ENCODE data around the gene CENPVL2. TPM values are rescaled to one million over a fixed set of nuclear protein-coding genes. Genes with fewer than 3 reads are reported as not detected.

The CENPVL2 gene
- not detected in 2 replicates for total RNA-seq

DNA sequence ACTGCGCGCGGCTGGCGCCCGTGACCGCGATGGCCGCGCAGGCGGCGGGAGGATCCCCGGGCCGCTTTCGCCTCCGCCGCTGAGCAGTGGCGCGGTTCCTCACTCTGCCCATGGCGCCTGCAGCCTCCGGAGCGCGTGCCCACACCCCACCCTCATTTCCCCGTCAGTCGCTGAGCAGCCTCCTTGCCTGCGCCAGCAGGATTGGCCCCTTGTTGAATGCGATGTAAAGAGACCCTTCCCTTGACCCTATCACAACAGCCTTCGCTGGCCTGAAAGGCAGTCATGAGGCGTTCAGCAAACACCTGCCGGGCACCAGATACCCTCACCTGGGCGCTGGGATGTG, at the start of gene CENPVL2:
Gene CENPVL2 (minus strand): TSS at position 112 of the 343 bp plus-strand sequence. CDS start 0 bp downstream, at position 112.

DNA sequence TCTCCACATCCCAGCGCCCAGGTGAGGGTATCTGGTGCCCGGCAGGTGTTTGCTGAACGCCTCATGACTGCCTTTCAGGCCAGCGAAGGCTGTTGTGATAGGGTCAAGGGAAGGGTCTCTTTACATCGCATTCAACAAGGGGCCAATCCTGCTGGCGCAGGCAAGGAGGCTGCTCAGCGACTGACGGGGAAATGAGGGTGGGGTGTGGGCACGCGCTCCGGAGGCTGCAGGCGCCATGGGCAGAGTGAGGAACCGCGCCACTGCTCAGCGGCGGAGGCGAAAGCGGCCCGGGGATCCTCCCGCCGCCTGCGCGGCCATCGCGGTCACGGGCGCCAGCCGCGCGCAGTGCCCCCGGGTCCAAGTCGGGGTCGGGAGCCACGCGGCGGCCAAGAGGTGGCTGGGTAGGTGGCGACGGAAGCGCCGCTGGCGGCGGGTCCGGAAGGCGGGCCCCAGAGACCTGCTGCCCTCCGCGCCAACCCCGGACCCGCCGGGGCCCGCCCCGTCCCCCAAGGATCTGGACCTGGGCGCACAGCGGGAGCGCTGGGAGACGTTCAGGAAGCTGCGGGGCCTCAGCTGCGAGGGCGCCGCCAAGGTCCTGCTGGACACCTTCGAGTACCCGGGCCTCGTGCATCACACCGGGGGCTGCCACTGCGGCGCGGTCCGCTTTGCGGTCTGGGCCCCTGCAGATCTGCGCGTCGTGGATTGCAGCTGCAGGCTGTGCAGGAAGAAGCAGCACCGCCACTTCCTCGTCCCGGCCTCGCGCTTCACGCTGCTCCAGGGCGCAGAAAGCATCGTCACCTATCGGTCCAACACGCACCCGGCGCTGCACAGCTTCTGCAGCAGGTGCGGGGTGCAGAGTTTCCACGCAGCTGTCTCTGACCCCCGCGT, 27.9 kb upstream of the CENPVL2 start, which contains the start of gene CENPVL1:
Gene CENPVL1 (plus strand): TSS at position 236 of the 888 bp plus-strand sequence. CDS start 0 bp downstream, at position 236.

Other genes starting within 250 kb of the CENPVL2 start
- 7.6 and 11.4 TPM in 2 replicates for gene NUDT11, start 186.2 kb downstream of the CENPVL2 start, total RNA-seq
- not detected in 2 replicates for gene CENPVL3, start 63.9 kb downstream of the CENPVL2 start, total RNA-seq
- gene CENPVL1, start 27.7 kb upstream of the CENPVL2 start, total RNA-seq = not detected in 2 replicates
- 6.2 and 10.2 TPM in 2 replicates for gene GSPT2, start 60.6 kb upstream of the CENPVL2 start, total RNA-seq
- gene MAGED1, start 210.8 kb upstream of the CENPVL2 start, total RNA-seq = 361 and 412 TPM in 2 replicates

Measured in epithelial cell of alveolus of lung (primary cell).